Measurements from ENCODE around the gene ITGA2B. TPM values are rescaled to one million over a fixed set of nuclear protein-coding genes. Genes with fewer than 3 reads are reported as not detected.
"Not testable (repeated sequence)": the region's sequence is repeated elsewhere in the genome, so short reads cannot be mapped to it uniquely, and the experiment has no call there.

Gene ITGA2B
- total and polyA plus RNA-seq, 10 of the 15 experiments (the other 5 are each of a cell fraction or from before 2014, with no cell fraction given) = 0.04 to 0.51 (median 0.21) TPM; not detected in 1

DNA sequence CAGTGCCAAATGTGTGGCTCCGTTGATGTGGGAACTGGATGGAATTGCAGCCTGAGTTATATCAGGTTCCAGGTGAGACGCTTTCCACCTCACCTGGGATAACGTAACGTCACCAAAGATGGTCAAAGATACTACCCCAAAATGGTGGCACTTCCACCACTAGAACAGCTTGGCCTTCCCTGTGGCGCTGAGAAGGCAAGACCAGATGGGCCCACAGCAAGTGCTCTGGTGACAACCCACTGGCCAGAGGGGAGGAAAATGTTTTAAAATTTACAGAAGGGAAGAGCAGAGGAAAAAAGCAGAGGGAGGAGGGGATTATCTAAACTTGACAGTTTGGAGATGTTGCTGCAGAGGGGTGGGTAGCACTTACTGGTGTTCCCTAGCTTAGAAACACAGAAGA is 7.5 kb upstream of the ITGA2B start (continued):
- TF ChIP-seq, protein P1, sequence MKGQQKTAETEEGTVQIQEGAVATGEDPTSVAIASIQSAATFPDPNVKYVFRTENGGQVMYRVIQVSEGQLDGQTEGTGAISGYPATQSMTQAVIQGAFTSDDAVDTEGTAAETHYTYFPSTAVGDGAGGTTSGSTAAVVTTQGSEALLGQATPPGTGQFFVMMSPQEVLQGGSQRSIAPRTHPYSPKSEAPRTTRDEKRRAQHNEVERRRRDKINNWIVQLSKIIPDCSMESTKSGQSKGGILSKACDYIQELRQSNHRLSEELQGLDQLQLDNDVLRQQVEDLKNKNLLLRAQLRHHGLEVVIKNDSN (IDR thresholded peaks at IDR 0.05; ENCODE audit: borderline replicate concordance, extremely low read length, insufficient read depth, low read depth, low read length) = no peak
- TF ChIP-seq DPF2 (IDR thresholded peaks at IDR 0.05) = no peak
- TF ChIP-seq SMARCA5 (IDR thresholded peaks at IDR 0.05) = no peak

DNA sequence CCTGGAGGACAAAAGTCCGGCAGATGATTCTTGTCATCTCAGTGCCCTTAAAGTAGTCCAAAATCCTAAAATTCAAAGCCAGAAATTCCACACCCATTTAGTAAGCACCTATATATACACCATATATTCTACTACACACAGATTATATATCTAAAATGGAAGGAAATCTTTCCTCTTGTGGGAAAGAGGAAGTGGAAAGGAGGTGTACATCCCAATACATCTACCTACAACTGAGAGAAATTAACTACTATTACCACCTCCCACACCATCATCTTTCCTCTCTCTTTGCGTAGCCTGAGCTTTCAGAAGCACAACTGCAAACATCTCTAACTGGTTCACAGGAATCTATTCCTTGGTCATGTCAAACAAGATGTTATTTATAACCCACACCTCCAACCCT is 5.4 kb upstream of the ITGA2B start:
- Histone ChIP-seq H4K20me1 (ENCODE audit: control insufficient read depth, insufficient read depth) (no peaks in the 10 kb centered on the region), H3K4me2 (ENCODE audit: control insufficient read depth, insufficient read depth) (no peak overlapping the region), H3K27ac (ENCODE audit: control insufficient read depth, insufficient read depth) (no peak overlapping the region), H3K79me2 (ENCODE audit: control insufficient read depth, insufficient read depth, low read length) (no peaks in the 10 kb centered on the region), H3K9me3 (replicated peaks; ENCODE audit: control insufficient read depth, insufficient read depth, low read length) (no peaks in the 10 kb centered on the region), H3K27me3 (replicated peaks in 1 of 2; ENCODE audit: control insufficient read depth in 2 of 2, insufficient read depth in 2 of 2, low read length in 1 of 2) (no peaks in the 10 kb centered on the region), H3K36me3 (ENCODE audit: control insufficient read depth in 2 of 2, insufficient read depth in 2 of 2, low read length in 1 of 2) (peaks cover 16 to 17% of the 10 kb centered on the region in 2 experiments), H2AFZ (ENCODE audit: control insufficient read depth, low read depth, low read length) (no peak overlapping the region), H3K4me1 (ENCODE audit: control insufficient read depth, insufficient read depth, low read length) (peaks cover under 1% of the 10 kb centered on the region; the same call in 1 of the 2 replicates), H3K4me3 (no peak overlapping the region), H3K9ac (ENCODE audit: control insufficient read depth, insufficient read depth, low read length) (no peak overlapping the region)
- FAIRE-seq = no peak
- no peak for DNase-seq (ENCODE audit: low read depth, low spot score)
- in situ Hi-C loops (cut with MboI) = no loop called here
- TF ChIP-seq JUNB (IDR thresholded peaks at IDR 0.05) (no peak), SPI1 (IDR thresholded peaks at IDR 0.05; ENCODE audit: borderline replicate concordance, insufficient read depth, low read depth, low read length) (peak; percentile 19; the same call in 1 of the 2 replicates), HDGF (IDR thresholded peaks at IDR 0.05) (no peak)
- no peak for ATAC-seq
- WGBS (ENCODE audit: insufficient coverage, insufficient replicate concordance, low lambda C conversion rate, missing lambda C conversion rate) = 97% methylated on average over 2 of the region's 2 CpGs
- no TSS peak for BruUV-seq (replicated peaks)
- CTCF ChIA-PET = interaction anchor here (1.1 kb wide), 1 partner anchor 129 kb away, joined by 3 read pairs; no protein-coding TSS in a partner anchor
- SMC1A ChIA-PET (ENCODE audit: uncharacterized antibody, unreplicated experiment) = interaction anchor here (1.5 kb wide), 1 partner anchor 128 kb away, joined by 3 read pairs; no protein-coding TSS in a partner anchor
- RAD21 ChIA-PET (ENCODE audit: unreplicated experiment) = no interaction called here
- POLR2A ChIA-PET = no interaction called here
- intact Hi-C loops (cut with micrococcal nuclease; ENCODE audit: unreplicated experiment) = no loop called here

DNA sequence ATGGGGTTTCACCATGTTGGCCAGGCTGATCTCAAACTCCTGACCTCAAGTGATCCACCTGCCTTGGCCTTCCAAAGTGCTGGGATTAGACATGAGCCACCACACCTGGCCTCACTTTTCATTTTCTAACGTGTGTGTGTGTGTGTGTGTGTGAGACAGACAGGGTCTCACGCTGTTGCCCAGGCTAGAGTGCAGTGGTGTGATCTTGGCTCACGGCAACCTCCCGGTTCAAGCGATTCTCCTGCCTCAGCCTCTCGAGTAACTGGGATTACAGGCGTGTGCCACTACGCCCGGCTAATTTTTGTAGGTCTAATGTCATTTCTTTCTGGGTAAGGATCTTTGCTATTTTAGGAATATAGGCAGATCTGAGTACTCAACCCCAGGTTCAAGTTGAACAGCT is 4.7 kb upstream of the ITGA2B start:
- H3K79me2 ChIP-seq (ENCODE audit: control insufficient read depth, insufficient read depth, low read length); H3K9ac ChIP-seq (ENCODE audit: control insufficient read depth, insufficient read depth, low read length); H3K4me1 ChIP-seq (ENCODE audit: control insufficient read depth, insufficient read depth, low read length); H3K9me3 ChIP-seq (replicated peaks; ENCODE audit: control insufficient read depth, insufficient read depth, low read length); FAIRE-seq; H3K27ac ChIP-seq (ENCODE audit: control insufficient read depth, insufficient read depth); intact Hi-C loops (cut with micrococcal nuclease; ENCODE audit: unreplicated experiment); DNase-seq (ENCODE audit: low read depth, low spot score); in situ Hi-C loops (cut with MboI); BruUV-seq (replicated peaks); H3K27me3 ChIP-seq (replicated peaks in 1 of 2; ENCODE audit: control insufficient read depth in 2 of 2, insufficient read depth in 2 of 2, low read length in 1 of 2); H3K4me3 ChIP-seq; H3K4me2 ChIP-seq (ENCODE audit: control insufficient read depth, insufficient read depth); H2AFZ ChIP-seq (ENCODE audit: control insufficient read depth, low read depth, low read length); ATAC-seq; H4K20me1 ChIP-seq (ENCODE audit: control insufficient read depth, insufficient read depth); POLR2A ChIA-PET: not testable (repeated sequence)
- over 99% methylated on average over 9 of the region's 9 CpGs for WGBS (ENCODE audit: insufficient coverage, insufficient replicate concordance, low lambda C conversion rate, missing lambda C conversion rate)
- RAD21 ChIA-PET (ENCODE audit: unreplicated experiment) = interaction anchor here (1.4 kb wide), 1 partner anchor 129 kb away, joined by 3 read pairs; no protein-coding TSS in a partner anchor
- SMC1A ChIA-PET (ENCODE audit: uncharacterized antibody, unreplicated experiment) = interaction anchor here (1.5 kb wide), 1 partner anchor 128 kb away, joined by 3 read pairs; no protein-coding TSS in a partner anchor
- CTCF ChIA-PET = interaction anchor here (1.1 kb wide), 1 partner anchor 129 kb away, joined by 3 read pairs; no protein-coding TSS in a partner anchor
- peaks cover 10 to 11% of the 10 kb centered on the region in 2 experiments for H3K36me3 ChIP-seq (ENCODE audit: control insufficient read depth in 2 of 2, insufficient read depth in 2 of 2, low read length in 1 of 2)

Data from GM12878 (cell line).